KMS-11 (cell line): Measurements from ENCODE around the gene PDIK1L.
A peak's percentile ranks its signal among the peaks of the same experiment; 100 is the strongest.

ENCODE experiments used
- H2AFZ ChIP-seq: fragments of 200-600 bp; sonication (generic); 2 replicates; pipeline ENCODE4 v1.6.1; 2016; ENCODE audit warnings: antibody characterized with exemption, mixed run types, low read depth
- H3K27ac ChIP-seq: fragments of 200-600 bp; sonication (generic); 2 replicates; pipeline ENCODE4 v1.6.1; 2016; ENCODE audit warnings: mild to moderate bottlenecking, mixed run types
- H3K27me3 ChIP-seq: fragments of 200-600 bp; sonication (generic); 2 replicates; pipeline ENCODE4 v1.6.1; 2017; ENCODE audit warnings: mild to moderate bottlenecking, low read depth, mixed run types, moderate library complexity; ENCODE audit not compliant: insufficient read depth
- H3K36me3 ChIP-seq: fragments of 200-600 bp; sonication (generic); 2 replicates; pipeline ENCODE4 v1.6.1; 2017; ENCODE audit warnings: mild to moderate bottlenecking, mixed run types; ENCODE audit not compliant: insufficient read depth
- H3K4me1 ChIP-seq: fragments of 200-600 bp; sonication (generic); 2 replicates; pipeline ENCODE4 v1.6.1; 2016; ENCODE audit warnings: mild to moderate bottlenecking, low read depth, mixed run types; ENCODE audit not compliant: poor library complexity, severe bottlenecking
- H3K4me2 ChIP-seq: fragments of 200-600 bp; sonication (generic); 2 replicates; pipeline ENCODE4 v1.7.0; 2016; ENCODE audit warnings: mild to moderate bottlenecking, mixed run types
- H3K4me3 ChIP-seq: fragments of 200-600 bp; sonication (generic); IDR thresholded peaks from 2 replicates; pipeline ENCODE4 v1.6.1; 2017; ENCODE audit warnings: low read depth, low read length, mixed read lengths; ENCODE audit not compliant: insufficient read depth
- H3K79me2 ChIP-seq: fragments of 200-600 bp; sonication (generic); 2 replicates; pipeline ENCODE4 v1.6.1; 2016; ENCODE audit warnings: low read depth, mixed run types; ENCODE audit not compliant: insufficient read depth
- H3K9ac ChIP-seq: fragments of 200-600 bp; sonication (generic); 2 replicates; pipeline ENCODE4 v1.6.1; 2016; ENCODE audit warnings: mild to moderate bottlenecking, mixed run types
- H4K20me1 ChIP-seq: fragments of 200-600 bp; sonication (generic); 2 replicates; pipeline ENCODE4 v1.6.1; 2016; ENCODE audit warnings: mild to moderate bottlenecking, mixed run types; ENCODE audit not compliant: insufficient read depth
- TF ChIP-seq, protein P1 (sequence below): fragments of 200-600 bp; sonication (generic); conservative IDR thresholded peaks from 2 replicates; pipeline ENCODE4 v1.6.1; 2017; ENCODE audit warnings: low read depth, mild to moderate bottlenecking, antibody characterized with exemption, low read length, moderate library complexity, mixed read lengths

Gene PDIK1L

DNA sequence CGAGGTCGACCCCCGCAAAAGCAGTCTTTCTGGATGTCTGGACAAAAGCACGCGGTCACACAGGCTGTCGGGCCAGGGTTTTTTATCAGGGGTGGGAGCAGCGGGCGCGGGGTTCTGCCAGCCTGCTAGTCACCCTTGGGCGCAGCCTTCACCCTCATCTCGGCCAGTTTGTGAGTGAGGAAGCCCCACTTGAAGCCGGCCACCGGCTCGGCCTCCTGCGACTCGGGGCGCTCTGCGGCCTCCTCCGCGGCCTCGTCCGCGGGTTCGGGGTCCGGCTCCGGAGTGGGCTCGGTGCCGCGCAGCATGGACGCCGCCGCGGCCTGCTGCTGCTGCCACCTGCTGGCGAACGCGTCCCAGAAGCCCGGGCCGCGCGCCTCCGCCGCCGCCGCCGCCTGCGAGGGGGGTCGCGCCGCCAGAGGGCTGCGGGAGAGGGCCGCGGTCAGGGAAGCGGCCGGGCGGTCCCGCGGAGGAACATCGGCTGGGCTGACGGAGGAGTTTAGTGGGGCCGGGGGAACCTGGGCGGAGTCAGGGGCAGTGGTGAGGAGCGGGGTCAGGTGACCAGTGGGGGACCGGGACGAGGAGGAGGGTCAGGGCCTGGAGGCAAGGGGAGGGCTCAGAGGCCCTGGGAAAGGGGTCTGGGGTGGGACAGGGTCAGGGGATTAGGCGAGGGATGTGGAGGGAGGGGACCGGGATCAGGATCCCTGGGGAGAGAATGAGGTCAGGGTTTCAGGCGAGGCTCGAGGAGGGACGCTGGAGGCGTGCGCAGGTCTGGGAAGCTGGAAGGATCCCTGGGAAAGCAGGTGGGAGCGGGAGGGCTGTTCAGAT lies 52.6 kb downstream of the PDIK1L start:
- Histone ChIP-seq H3K9ac (no peak overlapping the region), H3K27me3 (peaks cover 56% of the 10 kb centered on the region), H3K36me3 (no peaks in the 10 kb centered on the region), H2AFZ (0 out of 2 replicates have a peak overlapping the region, but pooled peaks have one; percentile 18), H3K4me2 (no peak overlapping the region; the same call in 1 of the 2 replicates), H3K4me1 (peaks cover 25% of the 10 kb centered on the region), H3K79me2 (no peaks in the 10 kb centered on the region), H3K27ac (no peak overlapping the region), H4K20me1 (no peaks in the 10 kb centered on the region), H3K4me3 (no peak overlapping the region)
- TF ChIP-seq, protein P1, sequence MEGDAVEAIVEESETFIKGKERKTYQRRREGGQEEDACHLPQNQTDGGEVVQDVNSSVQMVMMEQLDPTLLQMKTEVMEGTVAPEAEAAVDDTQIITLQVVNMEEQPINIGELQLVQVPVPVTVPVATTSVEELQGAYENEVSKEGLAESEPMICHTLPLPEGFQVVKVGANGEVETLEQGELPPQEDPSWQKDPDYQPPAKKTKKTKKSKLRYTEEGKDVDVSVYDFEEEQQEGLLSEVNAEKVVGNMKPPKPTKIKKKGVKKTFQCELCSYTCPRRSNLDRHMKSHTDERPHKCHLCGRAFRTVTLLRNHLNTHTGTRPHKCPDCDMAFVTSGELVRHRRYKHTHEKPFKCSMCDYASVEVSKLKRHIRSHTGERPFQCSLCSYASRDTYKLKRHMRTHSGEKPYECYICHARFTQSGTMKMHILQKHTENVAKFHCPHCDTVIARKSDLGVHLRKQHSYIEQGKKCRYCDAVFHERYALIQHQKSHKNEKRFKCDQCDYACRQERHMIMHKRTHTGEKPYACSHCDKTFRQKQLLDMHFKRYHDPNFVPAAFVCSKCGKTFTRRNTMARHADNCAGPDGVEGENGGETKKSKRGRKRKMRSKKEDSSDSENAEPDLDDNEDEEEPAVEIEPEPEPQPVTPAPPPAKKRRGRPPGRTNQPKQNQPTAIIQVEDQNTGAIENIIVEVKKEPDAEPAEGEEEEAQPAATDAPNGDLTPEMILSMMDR: peak; percentile 38; the same call in 1 of the 2 replicates

DNA sequence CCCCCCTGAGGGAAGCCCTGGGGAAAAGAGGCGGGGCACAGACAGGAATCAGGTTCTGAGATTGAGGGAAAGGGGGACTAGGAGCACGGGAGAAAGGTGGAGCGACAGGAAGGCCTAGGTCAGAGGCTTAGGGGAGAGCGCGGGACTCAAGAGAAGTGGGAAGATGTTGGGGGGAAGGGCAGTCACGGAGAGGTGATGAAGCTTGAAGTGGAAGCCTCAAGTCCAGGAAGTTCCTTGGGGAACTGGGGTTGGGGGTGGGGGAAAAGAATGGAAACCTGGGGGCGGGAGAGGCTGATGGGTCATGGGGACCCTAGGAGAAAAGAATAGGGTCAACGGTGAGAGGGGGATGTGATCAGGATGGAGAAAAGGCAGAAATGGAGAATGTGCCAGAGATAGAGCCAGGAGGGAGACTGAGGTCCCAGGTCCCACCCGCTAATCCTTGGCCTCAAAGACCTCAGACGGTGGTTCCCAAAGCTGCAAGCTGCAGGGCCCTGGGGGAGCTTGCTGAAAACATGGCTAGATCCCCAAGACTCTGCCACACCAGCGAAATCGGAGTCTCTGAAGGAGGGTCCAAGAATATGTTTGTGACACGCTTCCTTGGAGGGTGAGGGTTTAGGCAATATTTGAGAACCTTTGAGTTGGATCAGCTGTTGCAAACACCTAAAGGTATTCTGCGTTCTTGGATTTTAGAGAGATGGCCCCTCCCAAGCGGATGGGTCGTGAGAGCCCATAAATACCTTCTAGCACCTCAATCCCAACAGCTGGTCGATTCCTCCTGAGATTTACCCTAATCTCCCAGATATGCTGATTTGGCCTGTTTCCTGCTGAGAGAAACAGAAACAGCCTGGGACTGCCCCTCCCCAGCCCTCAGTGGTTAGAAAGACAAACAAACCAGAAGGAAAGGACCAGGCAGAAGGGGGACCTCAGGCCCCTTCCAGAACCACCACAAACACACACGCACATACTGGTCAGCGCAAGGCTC lies 53.5 kb downstream of the PDIK1L start:
- TF ChIP-seq, protein P1: no peak
- no peak overlapping the region for H3K27ac ChIP-seq
- no peak overlapping the region for H3K4me3 ChIP-seq
- H3K4me1 ChIP-seq: peaks cover 25% of the 10 kb centered on the region
- no peak overlapping the region for H3K9ac ChIP-seq
- peak overlapping the region; percentile 44 for H3K4me2 ChIP-seq
- H3K27me3 ChIP-seq: peaks cover 56% of the 10 kb centered on the region
- no peaks in the 10 kb centered on the region for H4K20me1 ChIP-seq
- no peak overlapping the region for H2AFZ ChIP-seq
- H3K79me2 ChIP-seq: no peaks in the 10 kb centered on the region
- H3K36me3 ChIP-seq: no peaks in the 10 kb centered on the region

DNA sequence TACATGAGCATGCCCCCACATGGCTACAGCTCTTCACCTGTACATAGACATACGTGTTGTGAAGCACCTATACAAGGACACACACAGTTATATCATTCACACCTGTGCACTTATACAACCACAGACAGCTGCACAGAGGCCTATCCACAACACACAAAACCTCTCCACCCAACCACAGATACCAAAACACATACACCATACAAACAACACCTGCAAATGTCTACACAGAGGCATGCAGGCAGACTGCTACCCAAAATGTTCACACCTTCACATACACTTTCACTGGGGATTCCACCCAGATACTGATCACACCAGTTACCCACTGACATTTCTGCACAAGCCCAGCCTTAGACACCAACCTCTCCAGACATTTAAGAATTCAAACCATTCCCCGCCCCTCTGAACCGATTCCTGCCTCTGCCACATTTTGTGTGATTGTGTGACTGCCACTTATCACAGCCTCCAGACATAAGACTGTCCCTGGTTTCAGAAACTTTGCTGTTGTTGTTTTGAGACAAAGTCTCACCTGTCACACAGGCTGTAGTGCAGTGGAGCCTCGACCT lies 55.2 kb downstream of the PDIK1L start:
- H3K27ac ChIP-seq: no peak overlapping the region
- no peaks in the 10 kb centered on the region for H3K36me3 ChIP-seq
- TF ChIP-seq, protein P1: no peak
- no peaks in the 10 kb centered on the region for H3K79me2 ChIP-seq
- H3K27me3 ChIP-seq: peaks cover 45% of the 10 kb centered on the region
- H3K4me3 ChIP-seq: no peak overlapping the region
- no peaks in the 10 kb centered on the region for H4K20me1 ChIP-seq
- H3K4me2 ChIP-seq: peak overlapping the region; percentile 17
- H3K4me1 ChIP-seq: peaks cover 29% of the 10 kb centered on the region
- H2AFZ ChIP-seq: no peak overlapping the region
- no peak overlapping the region for H3K9ac ChIP-seq
